Neural progenitor cell (in vitro differentiated cells): Measurements from ENCODE around the gene GALP.

Experiments used
- CTCF ChIP-seq: fragments of 200-600 bp; sonication (generic); IDR thresholded peaks from 2 replicates; pipeline ENCODE4 v1.5.1; 2017; ENCODE audit warnings: antibody characterized with exemption, mild to moderate bottlenecking
- EZH2 ChIP-seq: fragments of 200-600 bp; sonication (generic); IDR thresholded peaks from 2 replicates; pipeline ENCODE4 v1.6.1; 2017; ENCODE audit warnings: antibody characterized with exemption, mild to moderate bottlenecking, moderate library complexity

- TF ChIP-seq CTCF: no peak
- TF ChIP-seq EZH2: no peak
Measured at GRCh38 chr19:56223481-56223880, 47.7 kb downstream of the GALP start.
